GM13976 (cell line): ENCODE measurements around the gene D2HGDH.
A peak's percentile ranks its signal among the peaks of the same experiment; 100 is the strongest.

Experiments
- DNase-seq: peaks from one replicate; pipeline ENCODE4 v3.0.0; 2012; ENCODE audit warnings: low spot score
- in situ Hi-C: fragments of 300-500 bp; cut with MboI; formaldehyde crosslinking; loops from one replicate; pipeline ENCODE4 v1.12.0; 2022; ENCODE audit warnings: low sequenced_read_pairs, mixed read lengths, inconsistent platforms; ENCODE audit not compliant: unreplicated experiment
- TF ChIP-seq, protein P1 (sequence below): IDR thresholded peaks from 2 replicates; pipeline ENCODE4 v1.5.1; 2012; ENCODE audit warnings: borderline replicate concordance, mild to moderate bottlenecking; ENCODE audit not compliant: insufficient read depth; ENCODE audit errors: extremely low read depth, missing control alignments, control extremely low read depth

D2HGDH gene

DNA sequence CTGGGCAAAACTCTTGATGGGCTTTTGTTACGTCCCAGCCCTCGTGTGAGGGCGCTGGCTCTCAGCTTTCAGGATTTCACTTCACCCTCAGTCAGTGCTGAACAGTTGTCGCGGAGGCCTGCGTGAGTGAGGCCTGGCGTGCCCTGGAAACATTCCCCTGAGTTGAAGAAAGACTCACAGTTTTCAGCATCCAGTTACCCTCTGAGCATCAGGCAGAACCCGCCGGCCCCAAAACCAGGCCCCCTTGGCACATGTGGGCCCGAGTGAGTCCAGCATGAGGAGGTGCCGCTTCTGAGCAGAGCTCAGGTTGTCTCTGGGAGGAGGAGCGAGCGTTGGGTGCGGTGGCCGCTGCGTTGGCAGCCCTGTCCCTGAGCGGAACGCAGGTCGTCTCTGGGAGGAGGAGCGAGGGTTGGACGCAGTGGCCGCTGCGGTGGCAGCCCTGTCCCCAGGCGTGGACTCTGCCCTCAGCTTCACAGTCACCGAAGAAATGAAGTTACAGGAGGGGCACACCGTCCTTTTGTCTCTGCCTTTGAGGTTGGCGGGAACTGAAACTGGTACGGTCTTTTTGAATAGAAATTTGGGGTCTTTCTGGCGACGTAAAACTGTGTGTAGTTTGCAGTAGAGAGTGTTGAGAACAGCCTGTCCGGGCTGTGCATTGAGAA lies 74.4 kb downstream of the D2HGDH start, which contains the start of gene NEU4:
Gene NEU4, plus strand, starts transcription at position 473 of the 662 bp plus-strand sequence. CDS start 5,292 bp downstream, outside the sequence.
- DNase-seq, result no peak
- in situ Hi-C loops, result no loop called here
- TF ChIP-seq, protein P1, sequence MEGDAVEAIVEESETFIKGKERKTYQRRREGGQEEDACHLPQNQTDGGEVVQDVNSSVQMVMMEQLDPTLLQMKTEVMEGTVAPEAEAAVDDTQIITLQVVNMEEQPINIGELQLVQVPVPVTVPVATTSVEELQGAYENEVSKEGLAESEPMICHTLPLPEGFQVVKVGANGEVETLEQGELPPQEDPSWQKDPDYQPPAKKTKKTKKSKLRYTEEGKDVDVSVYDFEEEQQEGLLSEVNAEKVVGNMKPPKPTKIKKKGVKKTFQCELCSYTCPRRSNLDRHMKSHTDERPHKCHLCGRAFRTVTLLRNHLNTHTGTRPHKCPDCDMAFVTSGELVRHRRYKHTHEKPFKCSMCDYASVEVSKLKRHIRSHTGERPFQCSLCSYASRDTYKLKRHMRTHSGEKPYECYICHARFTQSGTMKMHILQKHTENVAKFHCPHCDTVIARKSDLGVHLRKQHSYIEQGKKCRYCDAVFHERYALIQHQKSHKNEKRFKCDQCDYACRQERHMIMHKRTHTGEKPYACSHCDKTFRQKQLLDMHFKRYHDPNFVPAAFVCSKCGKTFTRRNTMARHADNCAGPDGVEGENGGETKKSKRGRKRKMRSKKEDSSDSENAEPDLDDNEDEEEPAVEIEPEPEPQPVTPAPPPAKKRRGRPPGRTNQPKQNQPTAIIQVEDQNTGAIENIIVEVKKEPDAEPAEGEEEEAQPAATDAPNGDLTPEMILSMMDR, result no peak

DNA sequence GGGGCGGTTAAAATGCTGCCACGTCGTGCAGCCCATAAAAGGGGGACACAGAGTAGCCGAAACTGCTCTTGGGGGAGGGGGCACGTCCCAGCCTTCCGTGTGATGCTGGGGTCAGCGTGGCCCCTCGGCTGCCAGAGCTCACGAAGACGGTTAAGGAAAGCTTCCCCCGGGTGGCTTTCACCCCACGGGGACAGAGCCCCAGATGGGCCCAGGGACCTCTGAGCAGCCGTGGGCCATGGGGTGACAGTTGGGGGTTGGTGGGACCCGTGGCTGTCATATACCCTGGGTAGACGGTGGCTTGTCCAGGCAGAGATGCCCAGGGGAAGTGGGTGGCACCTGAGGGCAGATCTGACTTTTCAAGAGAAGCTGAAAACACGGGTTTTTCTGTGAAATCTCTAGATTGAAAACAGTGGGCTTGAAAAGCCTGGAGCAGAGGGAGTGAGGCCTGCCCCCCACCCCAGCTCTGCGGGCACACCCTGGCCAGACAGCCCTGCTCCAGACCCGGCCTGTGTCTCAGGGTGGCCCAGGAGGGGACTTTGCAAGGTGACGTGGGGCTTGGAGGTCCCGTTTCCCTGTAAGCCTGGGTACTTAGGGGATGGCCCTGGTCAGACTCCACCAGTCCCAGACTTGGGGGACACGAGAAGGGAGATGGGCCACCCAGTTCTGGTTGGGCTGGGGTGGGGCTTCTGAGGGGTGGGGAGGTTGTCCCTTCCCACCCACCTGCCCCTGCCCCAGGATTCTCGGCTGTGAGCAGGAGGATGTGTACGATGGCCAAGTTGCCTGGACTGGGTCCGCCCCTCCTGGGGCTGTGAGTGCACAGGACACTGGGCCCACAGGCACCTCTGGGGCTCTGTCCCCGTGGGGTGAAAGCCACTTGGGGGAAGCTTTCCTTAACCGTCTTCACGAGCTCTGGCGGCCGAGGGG lies 75.2 kb downstream of the D2HGDH start:
- TF ChIP-seq, protein P1, result no peak
- in situ Hi-C loops, result no loop called here
- peak; percentile 41 for DNase-seq

DNA sequence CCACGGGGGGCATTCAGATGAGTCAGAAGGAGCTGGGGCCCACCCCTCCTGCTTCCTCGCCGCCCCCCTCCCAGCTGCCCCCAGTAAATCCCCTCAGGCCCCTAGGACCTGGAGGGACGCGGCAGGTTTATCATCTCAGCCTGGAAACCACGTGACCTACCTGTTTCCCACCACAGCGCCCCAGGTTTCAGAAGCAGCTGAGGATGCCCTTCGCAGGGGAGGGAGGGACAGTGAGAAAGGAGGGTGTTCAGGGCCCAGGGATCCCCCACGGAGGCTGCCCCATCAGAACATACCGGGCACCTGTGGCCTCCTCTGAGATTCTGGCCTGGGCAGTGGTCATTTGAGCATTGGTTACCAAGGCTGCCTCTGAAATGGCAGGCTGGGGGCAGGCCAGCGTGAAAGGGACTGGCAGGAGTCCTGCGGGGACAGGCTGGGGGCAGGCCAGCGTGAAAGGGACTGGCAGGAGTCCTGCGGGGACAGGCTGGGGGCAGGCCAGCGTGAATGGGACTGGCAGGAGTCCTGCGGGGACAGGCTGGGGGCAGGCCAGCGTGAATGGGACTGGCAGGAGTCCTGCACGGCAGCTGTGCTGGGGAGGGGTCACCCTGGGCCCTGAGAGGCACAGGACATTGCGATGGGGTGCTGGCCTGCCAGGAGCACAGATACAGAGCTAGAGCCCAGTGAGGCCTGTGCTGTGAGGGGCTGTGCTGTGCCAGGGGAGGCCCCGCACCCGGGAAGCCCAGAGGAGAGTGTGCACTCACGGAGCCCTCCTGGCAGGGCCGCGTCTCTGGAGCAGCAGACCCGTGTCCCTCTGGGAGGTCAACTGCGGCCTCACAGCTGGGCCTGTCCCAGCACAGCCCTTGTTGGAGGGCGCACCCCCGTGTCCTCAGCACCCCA lies 76.1 kb downstream of the D2HGDH start:
- no peak for DNase-seq
- in situ Hi-C loops, result no loop called here

DNA sequence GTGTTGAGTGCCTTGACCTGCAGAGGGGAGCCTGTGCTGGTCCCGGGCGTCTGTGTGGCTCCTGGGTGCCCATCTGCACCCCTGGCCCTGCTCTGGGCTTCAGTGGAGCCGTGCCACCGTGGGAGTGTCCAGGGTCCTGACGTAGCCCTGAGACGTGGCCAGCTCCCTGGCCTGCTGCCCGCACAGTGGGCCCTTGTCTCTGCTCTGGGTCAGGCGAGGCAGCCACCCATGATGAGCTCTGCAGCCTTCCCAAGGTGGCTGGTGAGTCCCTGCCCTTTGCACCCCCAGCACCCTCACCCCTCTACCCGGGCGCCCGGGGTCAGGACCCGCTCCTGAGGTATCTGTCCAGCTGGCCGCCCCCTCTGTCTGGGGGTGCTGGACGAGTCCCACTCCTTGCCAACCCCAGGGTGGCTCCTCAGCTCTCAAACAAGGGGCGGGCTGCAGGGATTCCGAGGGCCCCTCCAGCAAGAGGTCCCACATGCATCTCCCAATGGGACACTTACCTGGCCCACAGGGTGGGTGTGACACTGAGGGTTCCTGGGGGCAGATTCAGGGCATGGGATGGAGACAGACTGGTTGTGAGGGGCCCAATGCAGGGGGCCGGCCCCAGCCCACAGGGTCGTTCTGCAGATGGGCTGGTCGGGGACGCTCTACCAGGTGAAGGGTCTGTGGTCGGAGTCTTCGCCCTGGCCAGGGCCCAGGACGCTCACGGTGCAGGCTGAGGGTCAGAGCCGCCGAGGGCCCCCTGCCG lies 76.9 kb downstream of the D2HGDH start:
- TF ChIP-seq, protein P1, result no peak
- DNase-seq, result peak; percentile 33
- in situ Hi-C loops, result no loop called here

More for the DNA sequence above, 76.1 kb downstream of the D2HGDH start:
- TF ChIP-seq, protein P1, result no peak

DNA sequence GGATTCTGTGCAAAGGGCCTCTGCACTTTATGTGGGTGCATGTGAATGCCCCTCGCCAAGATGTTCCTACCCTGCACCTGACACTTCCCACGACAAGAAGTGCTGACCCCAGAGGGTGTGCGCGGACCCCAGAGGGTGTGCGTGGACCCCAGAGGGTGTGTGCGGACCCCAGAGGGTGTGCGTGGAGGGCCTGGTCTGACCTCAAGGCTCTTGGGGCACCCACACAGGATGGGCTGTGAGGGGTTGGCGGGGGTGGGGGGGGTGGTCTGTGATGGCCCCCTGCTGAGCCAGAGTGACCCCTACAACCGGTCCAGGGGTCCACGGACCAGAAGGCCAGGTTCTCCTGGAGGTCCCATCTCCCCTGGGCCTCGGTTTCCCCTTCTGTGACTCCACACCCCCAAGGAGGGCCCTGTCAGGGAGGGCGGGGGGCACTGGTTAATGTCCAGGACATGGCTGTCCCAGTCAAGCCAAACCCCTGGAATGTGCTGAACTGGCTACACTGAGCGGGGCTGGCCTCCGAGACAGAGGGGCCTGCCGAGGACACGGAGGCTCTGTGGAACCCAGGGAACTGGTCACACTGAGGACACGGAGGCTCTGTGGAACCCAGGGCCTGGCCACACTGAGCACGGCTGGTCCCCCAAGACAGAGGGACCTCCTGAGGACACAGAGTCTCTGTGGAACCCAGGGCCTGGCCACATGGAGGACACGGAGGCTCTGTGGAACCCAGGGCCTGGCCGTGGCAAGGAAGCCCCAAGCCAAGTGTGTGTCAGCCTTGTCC lies 77.7 kb downstream of the D2HGDH start:
- DNase-seq, result peak; percentile 29
- in situ Hi-C loops, result no loop called here
- TF ChIP-seq, protein P1, result no peak
